HepG2 (cell line): ENCODE measurements around the gene MAP3K9. TPM values are rescaled to one million over a fixed set of nuclear protein-coding genes. Genes with fewer than 3 reads are reported as not detected.

Source experiments
- HES4 ChIP-seq: sonication (generic); formaldehyde crosslinking; IDR thresholded peaks from 2 replicates; pipeline ENCODE4 v1.9.0; 2021; ENCODE audit warnings: mild to moderate bottlenecking, missing genetic modification reagents, borderline replicate concordance
- HIVEP1 ChIP-seq: sonication (generic); formaldehyde crosslinking; IDR thresholded peaks from 2 replicates; pipeline ENCODE4 v1.4.0; 2020; ENCODE audit warnings: mild to moderate bottlenecking, missing genetic modification reagents
- ISL2 ChIP-seq: sonication (generic); formaldehyde crosslinking; IDR thresholded peaks from 2 replicates; pipeline ENCODE4 v1.5.0; 2020; ENCODE audit warnings: missing genetic modification reagents
- KMT2A ChIP-seq: sonication (generic); formaldehyde crosslinking; IDR thresholded peaks from 2 replicates; pipeline ENCODE4 v1.4.0; 2020; ENCODE audit warnings: missing genetic modification reagents
- LCORL ChIP-seq, 2 experiments: fragments of 450-650 bp in 1 of 2; sonication (generic) in 1 of 2; formaldehyde crosslinking in 1 of 2; IDR thresholded peaks; 2 replicates each; pipeline versions ENCODE4 v1.5.0 to v1.6.1; 2017 to 2020; ENCODE audit warnings: antibody characterized with exemption in 1 of 2, missing genetic modification reagents in 1 of 2
- MAF1 ChIP-seq: sonication (generic); formaldehyde crosslinking; IDR thresholded peaks from 2 replicates; pipeline ENCODE4 v1.5.0; 2020; ENCODE audit warnings: missing genetic modification reagents, borderline replicate concordance
- MEF2D ChIP-seq: sonication (generic); formaldehyde crosslinking; IDR thresholded peaks from 2 replicates; pipeline ENCODE4 v1.5.1; 2020; ENCODE audit warnings: mild to moderate bottlenecking, missing genetic modification reagents
- PAWR ChIP-seq: sonication (generic); formaldehyde crosslinking; IDR thresholded peaks from 2 replicates; pipeline ENCODE4 v1.4.0; 2020; ENCODE audit warnings: missing genetic modification reagents, mild to moderate bottlenecking, borderline replicate concordance
- POLR2A ChIP-seq, 2 experiments: IDR thresholded peaks; 2 replicates each; pipeline ENCODE4 v1.6.1; 2011; ENCODE audit warnings: low read depth in 2 of 2, low read length in 2 of 2, mild to moderate bottlenecking in 1 of 2, moderate library complexity in 1 of 2; ENCODE audit not compliant: insufficient read depth in 1 of 2
- ZFP82 ChIP-seq: sonication (generic); formaldehyde crosslinking; IDR thresholded peaks from 2 replicates; pipeline ENCODE4 v1.5.1; 2020; ENCODE audit warnings: mild to moderate bottlenecking, missing genetic modification reagents, borderline replicate concordance
- ZNF331 ChIP-seq: sonication (generic); formaldehyde crosslinking; IDR thresholded peaks from 2 replicates; pipeline ENCODE4 v1.4.0; 2020; ENCODE audit warnings: missing genetic modification reagents
- ZNF562 ChIP-seq: sonication (generic); formaldehyde crosslinking; IDR thresholded peaks from 2 replicates; pipeline ENCODE4 v1.8.0; 2022; ENCODE audit warnings: missing genetic modification reagents, borderline replicate concordance
- ZSCAN20 ChIP-seq: sonication (generic); formaldehyde crosslinking; IDR thresholded peaks from 2 replicates; pipeline ENCODE4 v1.4.0; 2020; ENCODE audit warnings: missing genetic modification reagents, mild to moderate bottlenecking, borderline replicate concordance
- ZSCAN31 ChIP-seq: sonication (generic); formaldehyde crosslinking; IDR thresholded peaks from 2 replicates; pipeline ENCODE4 v1.5.0; 2020; ENCODE audit warnings: low read depth, mild to moderate bottlenecking, missing genetic modification reagents
- polyA plus RNA-seq, 8 experiments: library from polyadenylated mRNA; depleted of rRNA in 3 of 8; stranded (reverse) in 7 of 8; unstranded in 1 of 8; fragments of >200 nt; fragmentation: Illumina TruSeq in 4 of 8; extraction: Trizol in 4 of 8; gene quantifications; 2 replicates each; pipeline versions ENCODE4 v1.2.1 to v1.2.3, GENCODE V29; 2011 to 2016; ENCODE audit warnings: low read depth in 4 of 8, missing spikeins in 1 of 8, mixed read lengths in 1 of 8; ENCODE audit not compliant: insufficient read depth in 1 of 8
- total RNA-seq, 5 experiments: library from RNA; depleted of rRNA; stranded (reverse); fragments of >200 nt; fragmentation: Illumina TruSeq; extraction: Trizol; gene quantifications; 2 replicates each; pipeline ENCODE4 v1.2.3, GENCODE V29; 2016; ENCODE audit warnings: low read depth in 1 of 5
- TF ChIP-seq, protein P1 (sequence below): sonication (generic); formaldehyde crosslinking; IDR thresholded peaks from 2 replicates; pipeline ENCODE4 v1.4.0; 2020; ENCODE audit warnings: mild to moderate bottlenecking, missing genetic modification reagents
- TF ChIP-seq, protein P2 (sequence below): sonication (generic); formaldehyde crosslinking; IDR thresholded peaks from 2 replicates; pipeline ENCODE4 v1.9.0; 2021; ENCODE audit warnings: missing genetic modification reagents, mild to moderate bottlenecking, borderline replicate concordance
- TF ChIP-seq, protein P3 (sequence below): sonication (generic); formaldehyde crosslinking; IDR thresholded peaks from 2 replicates; pipeline ENCODE4 v1.4.0; 2020; ENCODE audit warnings: missing genetic modification reagents
- TF ChIP-seq, protein P4 (sequence below): IDR thresholded peaks from 2 replicates; pipeline ENCODE4 v1.6.1; 2018; ENCODE audit warnings: missing genetic modification reagents
- TF ChIP-seq, protein P5 (sequence below): sonication (generic); formaldehyde crosslinking; IDR thresholded peaks from 2 replicates; pipeline ENCODE4 v1.5.1; 2020; ENCODE audit warnings: missing genetic modification reagents, mild to moderate bottlenecking, borderline replicate concordance
- TF ChIP-seq, protein P6 (sequence below): conservative IDR thresholded peaks from 2 replicates; pipeline ENCODE4 v1.6.1; 2018; ENCODE audit warnings: missing genetic modification reagents

The MAP3K9 gene
- total and polyA plus RNA-seq, 2 of the 13 experiments (the other 11 are each of a cell fraction or from before 2014, with no cell fraction given) = 4.3 to 4.5 TPM

DNA sequence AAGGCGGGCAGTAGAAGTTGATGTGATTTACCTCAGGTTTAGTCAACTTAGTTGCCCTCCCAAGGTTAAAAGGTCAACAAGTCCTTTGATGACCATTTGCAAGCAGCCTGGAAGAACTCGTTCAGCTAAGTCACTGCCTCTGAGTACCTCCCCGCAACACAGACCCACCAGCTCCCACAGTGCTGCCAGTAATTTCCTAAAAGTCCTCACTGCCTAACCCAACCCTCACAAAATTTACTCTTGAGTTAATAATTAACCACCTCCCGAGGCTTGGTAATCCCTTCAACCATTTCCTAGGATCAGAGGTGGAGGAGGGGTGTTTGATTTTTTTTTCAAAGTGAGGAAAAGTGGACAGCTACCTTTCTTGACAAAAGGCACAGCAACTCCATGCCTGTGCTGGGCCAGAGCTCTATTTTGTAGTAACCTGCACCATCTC is 55.8 kb downstream of the MAP3K9 start (continued):
- no peak for TF ChIP-seq ZSCAN20 (CRISPR knock-in tag)
- TF ChIP-seq, protein P1, sequence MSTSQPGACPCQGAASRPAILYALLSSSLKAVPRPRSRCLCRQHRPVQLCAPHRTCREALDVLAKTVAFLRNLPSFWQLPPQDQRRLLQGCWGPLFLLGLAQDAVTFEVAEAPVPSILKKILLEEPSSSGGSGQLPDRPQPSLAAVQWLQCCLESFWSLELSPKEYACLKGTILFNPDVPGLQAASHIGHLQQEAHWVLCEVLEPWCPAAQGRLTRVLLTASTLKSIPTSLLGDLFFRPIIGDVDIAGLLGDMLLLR (CRISPR knock-in tag) = no peak
- TF ChIP-seq KMT2A (CRISPR knock-in tag) = no peak
- no peak for TF ChIP-seq MEF2D (CRISPR knock-in tag)
- TF ChIP-seq ISL2 (CRISPR knock-in tag) = peak; percentile 48
- no peak for TF ChIP-seq ZFP82 (CRISPR knock-in tag)
- TF ChIP-seq, protein P2, sequence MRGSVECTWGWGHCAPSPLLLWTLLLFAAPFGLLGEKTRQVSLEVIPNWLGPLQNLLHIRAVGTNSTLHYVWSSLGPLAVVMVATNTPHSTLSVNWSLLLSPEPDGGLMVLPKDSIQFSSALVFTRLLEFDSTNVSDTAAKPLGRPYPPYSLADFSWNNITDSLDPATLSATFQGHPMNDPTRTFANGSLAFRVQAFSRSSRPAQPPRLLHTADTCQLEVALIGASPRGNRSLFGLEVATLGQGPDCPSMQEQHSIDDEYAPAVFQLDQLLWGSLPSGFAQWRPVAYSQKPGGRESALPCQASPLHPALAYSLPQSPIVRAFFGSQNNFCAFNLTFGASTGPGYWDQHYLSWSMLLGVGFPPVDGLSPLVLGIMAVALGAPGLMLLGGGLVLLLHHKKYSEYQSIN (CRISPR knock-in tag) = no peak
- TF ChIP-seq, protein P3, sequence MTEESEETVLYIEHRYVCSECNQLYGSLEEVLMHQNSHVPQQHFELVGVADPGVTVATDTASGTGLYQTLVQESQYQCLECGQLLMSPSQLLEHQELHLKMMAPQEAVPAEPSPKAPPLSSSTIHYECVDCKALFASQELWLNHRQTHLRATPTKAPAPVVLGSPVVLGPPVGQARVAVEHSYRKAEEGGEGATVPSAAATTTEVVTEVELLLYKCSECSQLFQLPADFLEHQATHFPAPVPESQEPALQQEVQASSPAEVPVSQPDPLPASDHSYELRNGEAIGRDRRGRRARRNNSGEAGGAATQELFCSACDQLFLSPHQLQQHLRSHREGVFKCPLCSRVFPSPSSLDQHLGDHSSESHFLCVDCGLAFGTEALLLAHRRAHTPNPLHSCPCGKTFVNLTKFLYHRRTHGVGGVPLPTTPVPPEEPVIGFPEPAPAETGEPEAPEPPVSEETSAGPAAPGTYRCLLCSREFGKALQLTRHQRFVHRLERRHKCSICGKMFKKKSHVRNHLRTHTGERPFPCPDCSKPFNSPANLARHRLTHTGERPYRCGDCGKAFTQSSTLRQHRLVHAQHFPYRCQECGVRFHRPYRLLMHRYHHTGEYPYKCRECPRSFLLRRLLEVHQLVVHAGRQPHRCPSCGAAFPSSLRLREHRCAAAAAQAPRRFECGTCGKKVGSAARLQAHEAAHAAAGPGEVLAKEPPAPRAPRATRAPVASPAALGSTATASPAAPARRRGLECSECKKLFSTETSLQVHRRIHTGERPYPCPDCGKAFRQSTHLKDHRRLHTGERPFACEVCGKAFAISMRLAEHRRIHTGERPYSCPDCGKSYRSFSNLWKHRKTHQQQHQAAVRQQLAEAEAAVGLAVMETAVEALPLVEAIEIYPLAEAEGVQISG (CRISPR knock-in tag) = peak; percentile 22; the same call in 1 of the 2 replicates
- no peak for TF ChIP-seq PAWR (CRISPR knock-in tag)
- TF ChIP-seq, protein P4, sequence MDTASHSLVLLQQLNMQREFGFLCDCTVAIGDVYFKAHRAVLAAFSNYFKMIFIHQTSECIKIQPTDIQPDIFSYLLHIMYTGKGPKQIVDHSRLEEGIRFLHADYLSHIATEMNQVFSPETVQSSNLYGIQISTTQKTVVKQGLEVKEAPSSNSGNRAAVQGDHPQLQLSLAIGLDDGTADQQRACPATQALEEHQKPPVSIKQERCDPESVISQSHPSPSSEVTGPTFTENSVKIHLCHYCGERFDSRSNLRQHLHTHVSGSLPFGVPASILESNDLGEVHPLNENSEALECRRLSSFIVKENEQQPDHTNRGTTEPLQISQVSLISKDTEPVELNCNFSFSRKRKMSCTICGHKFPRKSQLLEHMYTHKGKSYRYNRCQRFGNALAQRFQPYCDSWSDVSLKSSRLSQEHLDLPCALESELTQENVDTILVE = 0 out of 2 replicates have a peak, but pooled peaks have one; percentile 53
- TF ChIP-seq ZNF331 (CRISPR knock-in tag) = peak; percentile 22; the same call in 1 of the 2 replicates
- no peak for TF ChIP-seq HES4
- TF ChIP-seq, protein P5, sequence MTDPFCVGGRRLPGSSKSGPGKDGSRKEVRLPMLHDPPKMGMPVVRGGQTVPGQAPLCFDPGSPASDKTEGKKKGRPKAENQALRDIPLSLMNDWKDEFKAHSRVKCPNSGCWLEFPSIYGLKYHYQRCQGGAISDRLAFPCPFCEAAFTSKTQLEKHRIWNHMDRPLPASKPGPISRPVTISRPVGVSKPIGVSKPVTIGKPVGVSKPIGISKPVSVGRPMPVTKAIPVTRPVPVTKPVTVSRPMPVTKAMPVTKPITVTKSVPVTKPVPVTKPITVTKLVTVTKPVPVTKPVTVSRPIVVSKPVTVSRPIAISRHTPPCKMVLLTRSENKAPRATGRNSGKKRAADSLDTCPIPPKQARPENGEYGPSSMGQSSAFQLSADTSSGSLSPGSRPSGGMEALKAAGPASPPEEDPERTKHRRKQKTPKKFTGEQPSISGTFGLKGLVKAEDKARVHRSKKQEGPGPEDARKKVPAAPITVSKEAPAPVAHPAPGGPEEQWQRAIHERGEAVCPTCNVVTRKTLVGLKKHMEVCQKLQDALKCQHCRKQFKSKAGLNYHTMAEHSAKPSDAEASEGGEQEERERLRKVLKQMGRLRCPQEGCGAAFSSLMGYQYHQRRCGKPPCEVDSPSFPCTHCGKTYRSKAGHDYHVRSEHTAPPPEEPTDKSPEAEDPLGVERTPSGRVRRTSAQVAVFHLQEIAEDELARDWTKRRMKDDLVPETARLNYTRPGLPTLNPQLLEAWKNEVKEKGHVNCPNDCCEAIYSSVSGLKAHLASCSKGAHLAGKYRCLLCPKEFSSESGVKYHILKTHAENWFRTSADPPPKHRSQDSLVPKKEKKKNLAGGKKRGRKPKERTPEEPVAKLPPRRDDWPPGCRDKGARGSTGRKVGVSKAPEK (CRISPR knock-in tag) = no peak
- no peak for TF ChIP-seq ZNF562 (CRISPR knock-in tag)
- TF ChIP-seq, protein P6, sequence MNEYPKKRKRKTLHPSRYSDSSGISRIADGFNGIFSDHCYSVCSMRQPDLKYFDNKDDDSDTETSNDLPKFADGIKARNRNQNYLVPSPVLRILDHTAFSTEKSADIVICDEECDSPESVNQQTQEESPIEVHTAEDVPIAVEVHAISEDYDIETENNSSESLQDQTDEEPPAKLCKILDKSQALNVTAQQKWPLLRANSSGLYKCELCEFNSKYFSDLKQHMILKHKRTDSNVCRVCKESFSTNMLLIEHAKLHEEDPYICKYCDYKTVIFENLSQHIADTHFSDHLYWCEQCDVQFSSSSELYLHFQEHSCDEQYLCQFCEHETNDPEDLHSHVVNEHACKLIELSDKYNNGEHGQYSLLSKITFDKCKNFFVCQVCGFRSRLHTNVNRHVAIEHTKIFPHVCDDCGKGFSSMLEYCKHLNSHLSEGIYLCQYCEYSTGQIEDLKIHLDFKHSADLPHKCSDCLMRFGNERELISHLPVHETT (CRISPR knock-in tag) = 0 out of 2 replicates have a peak, but pooled peaks have one; percentile 26
- no peak for TF ChIP-seq HIVEP1 (CRISPR knock-in tag)
- no peak for TF ChIP-seq ZSCAN31 (CRISPR knock-in tag)
- TF ChIP-seq MAF1 = no peak
- TF ChIP-seq POLR2A (IDR thresholded peaks at IDR 0.05; ENCODE audit: insufficient read depth in 1 of 2, low read depth in 2 of 2, low read length in 2 of 2) = no peak
- no peak for TF ChIP-seq LCORL (IDR thresholded peaks at IDR 0.05)
- TF ChIP-seq LCORL (CRISPR knock-in tag; IDR thresholded peaks at IDR 0.05) = peak; percentile 61
